GM20000 (cell line): Measurements from ENCODE around the gene ADAR.

Source experiments
- DNase-seq: peaks from one replicate; pipeline ENCODE4 v3.0.0; 2012; ENCODE audit warnings: low spot score
- CTCF ChIP-seq: IDR thresholded peaks from 2 replicates; pipeline ENCODE4 v1.5.1; 2012; ENCODE audit warnings: mild to moderate bottlenecking, control low read depth; ENCODE audit errors: extremely low read depth, missing control alignments

ADAR gene

GRCh38 chr1:154582885-154583284 lies 25.1 kb downstream of the ADAR start:
- no peak for TF ChIP-seq CTCF
- DNase-seq = no peak

GRCh38 chr1:154581766-154582165 lies 26.2 kb downstream of the ADAR start:
- DNase-seq = no peak
- TF ChIP-seq CTCF = no peak

- DNase-seq = no peak
- no peak for TF ChIP-seq CTCF
Measured at GRCh38 chr1:154579374-154579773, 28.6 kb downstream of the ADAR start.

- no peak for DNase-seq
- no peak for TF ChIP-seq CTCF
Measured at GRCh38 chr1:154578058-154578418, 29.9 kb downstream of the ADAR start.

GRCh38 chr1:154577346-154578057 lies 30.5 kb downstream of the ADAR start:
- DNase-seq = no peak
- no peak for TF ChIP-seq CTCF

GRCh38 chr1:154575951-154576566 lies 31.9 kb downstream of the ADAR start:
- DNase-seq = no peak
- no peak for TF ChIP-seq CTCF

GRCh38 chr1:154575147-154575927 lies 32.6 kb downstream of the ADAR start:
- TF ChIP-seq CTCF = no peak
- no peak for DNase-seq
